Dermis microvascular lymphatic vessel endothelial cell (primary cell): Measurements from ENCODE around the gene BABAM2. TPM values are rescaled to one million over a fixed set of nuclear protein-coding genes. Genes with fewer than 3 reads are reported as not detected.
A peak's percentile ranks its signal among the peaks of the same experiment; 100 is the strongest.
"Not testable (repeated sequence)": the region's sequence is repeated elsewhere in the genome, so short reads cannot be mapped to it uniquely, and the experiment has no call there.

Experiments used
- DNase-seq, 2 donors: peaks; one replicate each; pipeline versions ENCODE4 v3.0.0 to v3.0.0-alpha.2; 2010; ENCODE audit warnings: low read depth in 2 of 2
- total RNA-seq: library from RNA; depleted of rRNA; stranded (reverse); fragments of >200 nt; gene quantifications from 2 replicates; pipeline ENCODE4 v1.2.1, GENCODE V29; 2014

Gene BABAM2
- total RNA-seq, 1 donor from 2014 or later: 13.0 TPM

DNA sequence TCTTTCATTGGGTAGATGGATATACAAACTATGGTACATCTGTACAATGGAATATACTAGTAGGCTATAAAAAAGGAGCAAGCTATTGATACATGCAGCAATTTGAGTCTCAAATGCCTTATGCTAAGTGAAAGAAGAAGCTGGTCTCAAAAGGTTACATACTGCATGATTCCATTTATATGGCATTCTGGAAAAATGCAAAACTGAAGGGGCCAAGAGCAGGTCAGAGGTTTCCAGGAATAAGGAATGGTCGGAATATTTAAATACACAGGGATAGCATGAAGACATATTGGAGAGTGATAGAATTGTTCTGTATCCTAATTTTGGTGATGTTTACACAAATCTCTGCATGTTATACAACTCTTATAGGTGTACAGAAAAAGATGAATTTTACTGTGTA is 85.8 kb downstream of the BABAM2 start:
- DNase-seq: no peak

DNA sequence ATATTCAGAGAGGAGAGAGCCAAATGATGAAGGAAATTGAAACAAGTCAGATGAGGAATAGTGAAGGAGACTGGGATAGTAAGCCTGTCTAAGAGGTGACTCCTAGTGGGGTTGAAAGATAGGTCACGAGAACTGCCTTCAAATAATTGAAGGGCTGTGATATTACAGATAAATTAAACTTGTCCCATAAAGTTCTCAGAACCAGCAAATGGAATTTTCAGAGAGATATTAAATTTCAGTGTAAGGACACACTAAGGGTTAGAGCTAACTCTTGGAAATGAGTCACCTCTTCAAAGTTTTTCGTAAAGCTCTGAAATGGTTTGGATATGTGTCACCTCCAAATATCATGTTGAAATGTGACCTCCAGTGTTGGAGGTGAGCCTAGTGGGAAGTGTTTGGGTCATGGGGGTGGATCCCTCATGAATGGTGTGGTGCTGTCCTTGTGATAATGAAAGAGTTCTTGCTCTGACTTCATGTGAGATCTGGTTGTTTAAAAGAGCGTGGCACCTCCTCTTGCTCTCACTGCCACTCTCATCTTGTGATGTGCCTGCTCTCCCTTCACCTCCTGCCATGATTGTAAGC is 87.3 kb downstream of the BABAM2 start:
- peak in 1 of 2 donors; percentile 69 for DNase-seq

- DNase-seq: not testable (repeated sequence)
Measured at GRCh38 chr2:27978761-27979160, 88.2 kb downstream of the BABAM2 start.

GRCh38 chr2:27980242-27980641 is 89.7 kb downstream of the BABAM2 start:
- DNase-seq: no peak

- DNase-seq: no peak
Measured at GRCh38 chr2:27984153-27984552, 93.6 kb downstream of the BABAM2 start.

GRCh38 chr2:27988306-27988705 is 97.8 kb downstream of the BABAM2 start:
- DNase-seq: no peak

GRCh38 chr2:27988718-27989117 is 98.2 kb downstream of the BABAM2 start:
- DNase-seq: no peak

DNA sequence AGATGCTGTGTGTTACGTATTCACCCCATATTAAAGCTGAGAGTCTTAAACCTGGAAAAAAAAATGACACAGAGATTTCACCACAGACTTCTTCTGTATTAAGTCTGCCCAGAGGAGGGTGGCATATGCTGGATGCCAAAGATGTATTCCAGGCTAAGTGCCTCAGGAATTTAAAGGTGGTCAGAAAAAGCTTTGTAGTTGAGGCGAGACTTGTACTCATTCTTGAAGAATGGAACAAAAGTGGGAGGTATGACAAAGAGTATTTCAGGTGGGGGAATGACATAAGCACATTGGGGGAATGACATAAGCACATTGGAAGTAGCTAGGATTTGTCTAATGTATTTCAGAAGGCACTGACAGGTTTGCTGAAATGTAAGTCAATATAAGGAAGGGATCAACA is 98.6 kb downstream of the BABAM2 start:
- no peak for DNase-seq

GRCh38 chr2:27990030-27990590 is 99.6 kb downstream of the BABAM2 start:
- DNase-seq: no peak

DNA sequence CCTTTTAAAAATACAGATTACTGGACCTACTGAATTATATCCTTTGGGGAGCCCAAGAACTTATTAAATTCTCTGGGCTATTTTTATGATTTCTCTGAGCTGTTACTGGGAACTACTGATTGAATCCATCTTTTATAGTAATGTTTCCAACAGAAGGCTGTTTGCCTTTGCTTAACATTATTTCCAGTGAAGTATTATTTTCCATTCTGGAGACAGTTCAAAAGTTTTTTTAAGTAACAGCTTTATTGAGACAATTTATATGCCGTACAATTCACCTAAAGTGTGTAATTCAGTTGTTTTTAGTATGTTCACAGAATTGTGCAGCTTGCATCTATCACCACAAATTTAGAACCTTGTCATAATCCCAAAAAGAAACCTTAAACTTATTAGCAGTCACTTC is 100.6 kb downstream of the BABAM2 start:
- DNase-seq: no peak

DNA sequence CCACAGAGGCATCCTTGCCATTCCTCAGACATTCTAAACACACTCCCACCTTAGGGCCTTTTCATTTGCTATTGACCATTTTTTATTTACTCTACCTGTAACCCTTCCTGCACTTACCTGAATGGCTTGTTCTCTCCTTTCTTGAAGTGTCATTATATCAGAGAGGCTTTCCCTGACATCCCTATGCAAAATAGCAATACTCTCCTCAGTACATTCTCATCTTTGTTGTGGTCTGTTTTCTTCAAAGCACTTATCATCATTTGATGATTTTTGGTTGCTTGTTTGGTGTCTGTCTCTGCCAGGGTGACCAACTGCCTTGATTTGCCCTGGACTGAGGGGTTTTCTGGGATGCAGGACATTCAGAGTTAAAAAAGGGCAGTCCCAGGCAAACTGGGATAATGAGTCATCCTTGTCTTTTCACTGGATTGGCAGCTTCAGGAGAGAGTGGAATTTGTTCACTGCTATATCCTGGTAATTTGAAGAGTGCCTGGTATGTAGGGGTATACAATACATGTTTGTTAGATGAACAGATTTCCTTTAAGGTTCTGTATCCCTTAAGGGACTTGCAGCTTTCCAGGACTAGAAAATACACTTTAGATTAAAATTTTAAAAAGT is 102.4 kb downstream of the BABAM2 start:
- peak in 1 of 2 donors; percentile 54 for DNase-seq

DNA sequence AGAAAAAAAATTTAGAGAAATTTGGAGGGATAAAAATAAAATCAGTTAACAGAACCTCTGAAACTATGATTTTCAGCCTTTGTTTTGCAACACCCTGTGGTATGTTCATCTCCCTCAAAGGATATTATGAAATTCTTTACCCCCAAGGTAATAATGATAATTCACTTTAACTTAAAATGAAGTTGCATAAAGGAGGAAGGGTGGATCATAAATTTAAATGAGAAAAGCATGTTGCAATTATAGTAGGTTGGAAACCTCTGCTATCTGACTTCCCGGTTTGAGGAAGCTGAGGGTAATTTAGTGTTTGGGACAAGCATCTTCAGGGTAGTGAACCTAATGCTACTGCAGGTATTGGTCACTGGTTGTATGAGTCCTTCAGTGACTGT is 102.9 kb downstream of the BABAM2 start:
- no peak for DNase-seq

- no peak for DNase-seq
Measured at GRCh38 chr2:27993950-27994728, 103.6 kb downstream of the BABAM2 start.

- no peak for DNase-seq
Measured at GRCh38 chr2:27996156-27996922, 105.8 kb downstream of the BABAM2 start.

DNA sequence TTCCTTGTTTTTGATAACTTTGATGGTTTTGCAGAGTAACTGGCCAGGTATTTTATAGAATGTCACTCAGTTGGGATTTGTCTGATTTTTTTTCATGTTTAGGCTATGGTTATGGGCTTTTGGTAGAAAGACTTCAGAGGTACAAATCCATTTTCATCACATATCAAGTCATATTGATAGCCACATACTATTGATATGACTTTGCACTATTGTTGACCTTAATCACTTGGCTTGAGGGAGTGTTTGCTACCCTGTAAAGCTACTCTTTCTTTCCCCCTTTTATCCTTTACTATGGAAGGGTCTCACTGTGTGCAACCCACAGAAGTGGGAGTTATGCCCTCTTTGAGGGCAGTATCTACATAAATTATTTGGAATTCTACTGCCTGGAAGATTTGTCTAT is 109.8 kb downstream of the BABAM2 start:
- DNase-seq: no peak

- DNase-seq: no peak
Measured at GRCh38 chr2:28002181-28002580, 111.7 kb downstream of the BABAM2 start.

DNA sequence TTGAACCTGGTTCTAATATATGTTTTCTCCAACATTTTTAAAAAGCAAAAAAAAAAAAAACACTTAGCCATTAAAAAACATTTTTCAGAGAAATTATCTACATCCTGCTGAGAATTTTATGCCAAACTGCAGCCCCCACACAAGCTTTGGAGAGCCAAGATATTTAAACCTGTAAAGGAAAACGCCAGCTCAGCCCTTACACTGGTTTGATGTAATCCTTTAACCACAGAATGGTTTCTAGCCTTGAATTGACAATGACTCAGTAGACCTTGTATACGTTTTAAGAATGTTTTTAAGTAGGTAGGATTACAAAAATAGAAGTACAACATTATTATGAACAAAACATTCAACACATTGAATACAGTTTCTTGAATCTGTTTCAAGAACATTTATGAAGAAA is 113.6 kb downstream of the BABAM2 start:
- no peak for DNase-seq

- peak; percentile 43 to 53 for DNase-seq
Measured at GRCh38 chr2:28009732-28010131, 119.2 kb downstream of the BABAM2 start.

DNA sequence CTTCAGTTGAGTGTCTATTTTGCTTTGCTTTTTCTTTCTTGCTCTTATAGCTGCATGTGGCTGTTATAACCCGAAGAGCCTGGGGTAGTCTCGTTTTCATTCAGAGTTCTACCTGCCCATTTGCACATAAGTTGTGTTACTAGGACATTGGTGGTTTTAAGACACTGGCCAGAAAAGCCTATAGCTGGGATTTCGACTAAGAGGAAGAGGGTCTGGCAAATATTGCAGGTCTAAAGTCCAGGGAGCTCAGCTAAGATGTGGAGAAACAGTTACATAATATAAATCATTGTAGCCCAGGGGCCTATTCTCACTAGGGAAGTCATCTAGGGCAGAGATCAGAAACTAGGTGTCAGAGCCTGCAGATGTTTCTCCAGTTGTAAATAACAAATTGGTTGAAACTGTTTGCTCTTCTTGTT is 120.8 kb downstream of the BABAM2 start:
- DNase-seq: no peak

DNA sequence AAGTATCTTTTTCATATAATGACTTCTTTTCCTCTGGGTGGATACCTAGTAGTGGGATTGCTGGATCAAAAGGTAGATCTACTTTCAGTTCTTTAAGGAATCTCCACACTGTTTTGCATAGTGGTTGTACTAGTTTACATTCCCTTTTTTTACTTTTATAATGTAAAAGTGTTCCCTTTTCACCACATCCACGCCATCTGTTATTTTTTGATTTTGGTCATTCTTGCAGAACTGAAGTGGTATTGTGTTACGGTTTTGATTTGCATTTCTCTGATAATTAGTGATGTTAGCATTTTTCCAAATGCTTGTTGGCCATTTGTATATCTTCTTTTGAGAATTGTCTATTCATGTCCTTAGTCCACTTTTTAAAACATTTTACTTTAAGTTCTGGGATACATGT is 127.9 kb downstream of the BABAM2 start:
- not testable (repeated sequence) for DNase-seq

DNA sequence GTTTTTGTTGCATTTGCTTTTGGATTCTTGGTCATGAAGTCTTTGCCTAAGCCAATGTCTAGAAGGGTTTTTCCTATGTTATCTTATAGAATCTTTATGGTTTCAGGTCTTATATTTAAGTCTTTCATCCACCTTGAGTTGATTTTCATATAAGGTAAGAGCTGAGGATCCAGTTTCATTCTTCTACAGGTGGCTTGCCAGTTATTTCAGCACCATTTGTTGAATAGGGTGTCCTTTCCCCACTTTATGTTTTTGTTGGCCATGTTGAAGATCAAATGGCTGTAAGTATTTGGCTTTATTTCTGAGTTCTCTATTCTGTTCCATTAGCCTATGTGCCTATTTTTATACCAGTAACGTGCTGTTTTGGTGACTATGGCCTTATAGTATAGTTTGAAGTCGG is 129.0 kb downstream of the BABAM2 start:
- not testable (repeated sequence) for DNase-seq

GRCh38 chr2:28021898-28022297 is 131.4 kb downstream of the BABAM2 start:
- DNase-seq: no peak
